Brain microvascular endothelial cell (primary cell): ENCODE results near the gene ANKRD23.

Experiments
- DNase-seq: peaks from one replicate; pipeline ENCODE4 v3.0.0-alpha.2; 2020
- H3K27ac ChIP-seq: fragments of 250-450 bp; sonication (Bioruptor Pico); 2 replicates; pipeline ENCODE4 v1.5.1; 2020; ENCODE audit warnings: mild to moderate bottlenecking, moderate library complexity
- H3K27me3 ChIP-seq: fragments of 250-450 bp; sonication (Bioruptor Pico); replicated peaks from 2 replicates; pipeline ENCODE4 v1.5.1; 2020; ENCODE audit warnings: mild to moderate bottlenecking
- H3K36me3 ChIP-seq: fragments of 250-450 bp; sonication (Bioruptor Pico); replicated peaks from 2 replicates; pipeline ENCODE4 v1.5.1; 2020; ENCODE audit warnings: mild to moderate bottlenecking
- H3K4me3 ChIP-seq: 2 replicates; pipeline ENCODE4 v1.5.1; 2011; ENCODE audit warnings: low read depth, mild to moderate bottlenecking, control low read depth, low read length, moderate library complexity
- CTCF ChIP-seq: IDR thresholded peaks from 2 replicates; pipeline ENCODE4 v1.5.1; 2011; ENCODE audit warnings: low read depth, mild to moderate bottlenecking, moderate library complexity, low read length, control low read depth, inconsistent platforms; ENCODE audit errors: missing control alignments
- in situ Hi-C: cut with HindIII; loops from 2 replicates; pipeline ENCODE4 v1.10.0; 2017; ENCODE audit warnings: low sequenced_read_pairs, low pct_ligation_motif_present

Gene ANKRD23

GRCh38 chr2:96878796-96879544 is 35.1 kb upstream of the ANKRD23 start:
- TF ChIP-seq CTCF, result no peak
- in situ Hi-C loops, result no loop called here
- no peak for DNase-seq

GRCh38 chr2:96878171-96878570 is 34.4 kb upstream of the ANKRD23 start:
- in situ Hi-C loops, result no loop called here

More at GRCh38 chr2:96878796-96879544, 35.1 kb upstream of the ANKRD23 start:
- Histone ChIP-seq H3K27me3 (no peaks in the 10 kb centered on the region), H3K36me3 (no peaks in the 10 kb centered on the region), H3K4me3 (no peak overlapping the region), H3K27ac (no peak overlapping the region)

DNA sequence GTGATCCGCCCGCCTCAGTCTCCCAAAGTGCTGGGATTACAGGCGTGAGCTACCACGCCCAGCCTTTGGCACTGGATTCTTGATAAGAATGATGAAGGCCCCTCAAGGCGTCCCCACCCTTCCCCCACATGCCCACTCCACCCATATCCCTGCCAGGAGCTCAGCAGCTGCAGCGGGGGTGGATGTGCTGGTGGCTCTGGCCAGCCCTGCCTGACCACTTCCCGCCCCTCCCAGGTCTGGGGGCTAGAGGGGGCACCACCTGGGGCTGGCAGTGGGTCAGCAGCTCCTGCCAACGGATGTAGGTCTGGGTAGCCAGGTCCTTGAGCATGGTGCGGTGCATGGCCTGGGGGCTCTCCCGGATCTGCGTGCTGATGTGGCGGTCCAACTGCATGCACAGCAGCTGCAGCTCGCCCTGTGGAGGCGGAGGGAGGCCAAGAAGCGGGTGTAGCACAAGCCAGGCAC is 33.8 kb upstream of the ANKRD23 start:
- Histone ChIP-seq H3K27ac (no peak overlapping the region), H3K36me3 (no peaks in the 10 kb centered on the region), H3K4me3 (no peak overlapping the region), H3K27me3 (no peaks in the 10 kb centered on the region)
- TF ChIP-seq CTCF, result no peak
- in situ Hi-C loops, result no loop called here
- no peak for DNase-seq

More at GRCh38 chr2:96878171-96878570, 34.4 kb upstream of the ANKRD23 start:
- Histone ChIP-seq H3K27me3 (no peaks in the 10 kb centered on the region), H3K36me3 (no peaks in the 10 kb centered on the region), H3K27ac (no peak overlapping the region), H3K4me3 (no peak overlapping the region)
- no peak for DNase-seq
- TF ChIP-seq CTCF, result no peak

GRCh38 chr2:96877042-96877451 is 33.2 kb upstream of the ANKRD23 start:
- Histone ChIP-seq H3K36me3 (no peaks in the 10 kb centered on the region), H3K27ac (no peak overlapping the region), H3K27me3 (no peaks in the 10 kb centered on the region), H3K4me3 (no peak overlapping the region)
- no peak for TF ChIP-seq CTCF
- in situ Hi-C loops, result no loop called here
- no peak for DNase-seq

DNA sequence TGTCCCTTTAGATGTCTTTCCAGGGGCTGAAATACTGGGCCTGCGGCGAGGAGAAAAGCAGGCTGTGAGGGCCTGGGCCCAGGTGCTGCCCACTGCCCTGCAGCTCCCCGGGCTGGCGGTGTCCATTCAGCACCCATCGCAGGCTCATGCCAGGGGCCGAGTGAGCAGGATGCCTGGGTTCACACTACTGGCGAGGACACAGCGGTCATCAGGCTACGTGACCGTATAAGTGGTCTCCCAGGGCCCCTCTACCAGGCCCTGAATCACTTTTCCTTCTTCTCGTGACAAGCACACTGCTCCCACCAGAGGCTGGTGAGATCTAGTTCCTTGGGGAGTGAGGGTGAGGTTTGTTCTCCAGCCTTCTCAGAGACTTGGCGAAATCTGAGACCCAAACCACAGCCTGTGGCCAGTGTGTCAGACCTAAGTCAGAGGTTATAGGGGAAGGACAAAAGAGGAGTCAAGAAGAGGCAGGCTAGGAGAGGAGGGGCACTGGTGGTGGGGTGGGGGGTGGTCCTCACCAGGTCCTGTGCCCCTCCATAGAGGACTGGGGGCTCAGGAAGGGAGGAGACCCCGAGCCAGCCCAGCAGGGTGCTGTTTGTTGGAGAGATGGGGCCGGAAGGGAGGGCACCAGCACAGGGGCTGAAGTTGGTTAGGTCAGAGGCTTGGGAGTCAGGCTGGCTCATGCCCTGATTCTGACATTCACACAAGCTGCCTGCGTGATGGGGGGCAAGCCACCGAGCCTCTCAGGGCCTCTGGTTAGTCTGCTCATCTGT is 32.6 kb upstream of the ANKRD23 start:
- Histone ChIP-seq H3K27ac (no peak overlapping the region), H3K36me3 (no peaks in the 10 kb centered on the region), H3K27me3 (no peaks in the 10 kb centered on the region), H3K4me3 (no peak overlapping the region)
- TF ChIP-seq CTCF, result no peak
- DNase-seq, result peak; percentile 43
- in situ Hi-C loops, result no loop called here
